Measurements from ENCODE around the gene FAM13A. TPM values are rescaled to one million over a fixed set of nuclear protein-coding genes. Genes with fewer than 3 reads are reported as not detected.
"Not testable (repeated sequence)": the region's sequence is repeated elsewhere in the genome, so short reads cannot be mapped to it uniquely, and the experiment has no call there.

Gene FAM13A
- total RNA-seq, 2 experiments from 2014 or later, result 1.4 to 1.6 TPM

GRCh38 chr4:89031272-89031671 lies 25.7 kb downstream of the FAM13A start:
- CTCF ChIA-PET, result interaction anchor here (0.6 to 1.2 kb wide), 4 partner anchors 10 to 920 kb away, joined by 3 to 5 read pairs (median 3); no protein-coding TSS in a partner anchor
- intact Hi-C loops (cut with micrococcal nuclease), result no loop called here
- peaks cover 11% of the 10 kb centered on the region for H3K9me3 Mint-ChIP-seq

GRCh38 chr4:89029591-89029990 lies 27.4 kb downstream of the FAM13A start:
- H3K9me3 Mint-ChIP-seq, result no peaks in the 10 kb centered on the region
- H3K4me1 Mint-ChIP-seq (ENCODE audit: low read depth), result peaks cover 9% of the 10 kb centered on the region
- no peak for DNase-seq
- peaks cover 3% of the 10 kb centered on the region for H3K27me3 Mint-ChIP-seq (ENCODE audit: low read depth)
- CTCF ChIA-PET, result no interaction called here
- H3K27ac Mint-ChIP-seq, result no peak overlapping the region
- intact Hi-C loops (cut with micrococcal nuclease), result loop anchor here (10.0 kb wide), 1 partner anchor 655 kb away; the partner anchor contains the start of gene HERC6
- no peak overlapping the region for H3K4me3 Mint-ChIP-seq
- H3K36me3 Mint-ChIP-seq (ENCODE audit: low read depth), result no peaks in the 10 kb centered on the region

More at GRCh38 chr4:89031272-89031671, 25.7 kb downstream of the FAM13A start:
- DNase-seq, result no peak
- Mint-ChIP-seq H3K36me3 (ENCODE audit: low read depth) (no peaks in the 10 kb centered on the region), H3K4me1 (ENCODE audit: low read depth) (peaks cover 9% of the 10 kb centered on the region), H3K4me3 (no peak overlapping the region), H3K27me3 (ENCODE audit: low read depth) (peaks cover 3% of the 10 kb centered on the region), H3K27ac (no peak overlapping the region)

GRCh38 chr4:89026542-89026941 lies 30.4 kb downstream of the FAM13A start:
- H3K27ac Mint-ChIP-seq, result no peak overlapping the region
- H3K4me3 Mint-ChIP-seq, result no peak overlapping the region
- peaks cover 3% of the 10 kb centered on the region for H3K27me3 Mint-ChIP-seq (ENCODE audit: low read depth)
- no peaks in the 10 kb centered on the region for H3K36me3 Mint-ChIP-seq (ENCODE audit: low read depth)
- CTCF ChIA-PET, result interaction anchor here (1.9 to 6.3 kb wide), 2 partner anchors 208 to 487 kb away, joined by 6 to 161 read pairs; no protein-coding TSS in a partner anchor
- H3K9me3 Mint-ChIP-seq, result no peaks in the 10 kb centered on the region
- peaks cover 9% of the 10 kb centered on the region for H3K4me1 Mint-ChIP-seq (ENCODE audit: low read depth)
- intact Hi-C loops (cut with micrococcal nuclease), result loop anchor here (10.0 kb wide), 1 partner anchor 652 kb away; the partner anchor contains the start of gene HERC6
- no peak for DNase-seq

- no peak overlapping the region for H3K4me3 Mint-ChIP-seq
- H3K36me3 Mint-ChIP-seq (ENCODE audit: low read depth), result no peaks in the 10 kb centered on the region
- CTCF ChIA-PET, result interaction anchor here (0.6 to 6.3 kb wide), 33 partner anchors 13 to 497 kb away, joined by 3 to 161 read pairs (median 4); partner anchors contain the start of gene FAM13A
- no peak overlapping the region for H3K27ac Mint-ChIP-seq
- peak; percentile 71 for DNase-seq
- no peaks in the 10 kb centered on the region for H3K27me3 Mint-ChIP-seq (ENCODE audit: low read depth)
- intact Hi-C loops (cut with micrococcal nuclease), result loop anchor here (1.0 to 10.0 kb wide), 9 partner anchors 87 to 805 kb away; partner anchors contain the start of genes HERC6 and TIGD2
- H3K9me3 Mint-ChIP-seq, result no peaks in the 10 kb centered on the region
- H3K4me1 Mint-ChIP-seq (ENCODE audit: low read depth), result peaks cover 4% of the 10 kb centered on the region
Measured at GRCh38 chr4:89024051-89024675, 32.8 kb downstream of the FAM13A start.

- CTCF ChIA-PET, result interaction anchor here (0.6 to 6.3 kb wide), 32 partner anchors 12 to 1697 kb away, joined by 3 to 161 read pairs (median 4); partner anchors contain the start of gene FAM13A
- Mint-ChIP-seq H3K27ac (no peak overlapping the region), H3K4me1 (ENCODE audit: low read depth) (peaks cover 4% of the 10 kb centered on the region), H3K27me3 (ENCODE audit: low read depth) (no peaks in the 10 kb centered on the region), H3K9me3 (no peaks in the 10 kb centered on the region), H3K36me3 (ENCODE audit: low read depth) (no peaks in the 10 kb centered on the region), H3K4me3 (no peak overlapping the region)
- intact Hi-C loops (cut with micrococcal nuclease), result loop anchor here (5.0 to 10.0 kb wide), 2 partner anchors 131 to 648 kb away; partner anchors contain the start of gene HERC6
- no peak for DNase-seq
Measured at GRCh38 chr4:89023140-89023539, 33.8 kb downstream of the FAM13A start.

GRCh38 chr4:89022426-89023128 lies 34.4 kb downstream of the FAM13A start:
- H3K27ac Mint-ChIP-seq, result no peak overlapping the region
- intact Hi-C loops (cut with micrococcal nuclease), result loop anchor here (5.0 to 10.0 kb wide), 2 partner anchors 130 to 648 kb away; partner anchors contain the start of gene HERC6

GRCh38 chr4:89021684-89022083 lies 35.3 kb downstream of the FAM13A start:
- no peaks in the 10 kb centered on the region for H3K27me3 Mint-ChIP-seq (ENCODE audit: low read depth)
- DNase-seq, result no peak
- H3K36me3 Mint-ChIP-seq (ENCODE audit: low read depth), result no peaks in the 10 kb centered on the region
- CTCF ChIA-PET, result interaction anchor here (0.6 to 6.3 kb wide), 7 partner anchors 9 to 496 kb away, joined by 4 to 161 read pairs (median 5); no protein-coding TSS in a partner anchor
- no peaks in the 10 kb centered on the region for H3K9me3 Mint-ChIP-seq
- intact Hi-C loops (cut with micrococcal nuclease), result loop anchor here (5.0 to 10.0 kb wide), 2 partner anchors 129 to 647 kb away; partner anchors contain the start of gene HERC6
- H3K27ac Mint-ChIP-seq, result no peak overlapping the region
- no peak overlapping the region for H3K4me3 Mint-ChIP-seq
- peaks cover 4% of the 10 kb centered on the region for H3K4me1 Mint-ChIP-seq (ENCODE audit: low read depth)

More at GRCh38 chr4:89022426-89023128, 34.4 kb downstream of the FAM13A start:
- no peak overlapping the region for H3K4me3 Mint-ChIP-seq
- CTCF ChIA-PET, result interaction anchor here (0.6 to 6.3 kb wide), 24 partner anchors 9 to 1697 kb away, joined by 3 to 161 read pairs (median 4); partner anchors contain the start of gene FAM13A
- no peaks in the 10 kb centered on the region for H3K36me3 Mint-ChIP-seq (ENCODE audit: low read depth)
- H3K4me1 Mint-ChIP-seq (ENCODE audit: low read depth), result peaks cover 4% of the 10 kb centered on the region
- H3K9me3 Mint-ChIP-seq, result no peaks in the 10 kb centered on the region
- no peaks in the 10 kb centered on the region for H3K27me3 Mint-ChIP-seq (ENCODE audit: low read depth)
- no peak for DNase-seq

GRCh38 chr4:89021062-89021461 lies 35.9 kb downstream of the FAM13A start:
- Mint-ChIP-seq H3K27ac (no peak overlapping the region), H3K9me3 (no peaks in the 10 kb centered on the region), H3K4me3 (no peak overlapping the region), H3K27me3 (ENCODE audit: low read depth) (no peaks in the 10 kb centered on the region), H3K36me3 (ENCODE audit: low read depth) (no peaks in the 10 kb centered on the region), H3K4me1 (ENCODE audit: low read depth) (no peaks in the 10 kb centered on the region)
- no peak for DNase-seq
- CTCF ChIA-PET, result interaction anchor here (0.7 to 6.3 kb wide), 6 partner anchors 10 to 495 kb away, joined by 3 to 161 read pairs (median 4); no protein-coding TSS in a partner anchor
- intact Hi-C loops (cut with micrococcal nuclease), result loop anchor here (5.0 to 10.0 kb wide), 2 partner anchors 129 to 646 kb away; partner anchors contain the start of gene HERC6

- H3K36me3 Mint-ChIP-seq (ENCODE audit: low read depth); H3K4me1 Mint-ChIP-seq (ENCODE audit: low read depth); H3K27me3 Mint-ChIP-seq (ENCODE audit: low read depth); intact Hi-C loops (cut with micrococcal nuclease); H3K4me3 Mint-ChIP-seq; H3K9me3 Mint-ChIP-seq; H3K27ac Mint-ChIP-seq; DNase-seq: not testable (repeated sequence)
- CTCF ChIA-PET, result interaction anchor here (1.2 kb wide), 1 partner anchor 196 kb away, joined by 3 read pairs; no protein-coding TSS in a partner anchor
Measured at GRCh38 chr4:89014897-89015296, 42.1 kb downstream of the FAM13A start.

GRCh38 chr4:89009761-89010369 lies 47.1 kb downstream of the FAM13A start:
- H3K9me3 Mint-ChIP-seq, result peaks cover 3% of the 10 kb centered on the region
- CTCF ChIA-PET, result interaction anchor here (1.1 kb wide), 1 partner anchor 14 kb away, joined by 4 read pairs; no protein-coding TSS in a partner anchor
- peaks cover 1% of the 10 kb centered on the region for H3K36me3 Mint-ChIP-seq (ENCODE audit: low read depth)
- H3K27me3 Mint-ChIP-seq (ENCODE audit: low read depth), result no peaks in the 10 kb centered on the region
- H3K27ac Mint-ChIP-seq, result no peak overlapping the region
- no peaks in the 10 kb centered on the region for H3K4me1 Mint-ChIP-seq (ENCODE audit: low read depth)
- no peak for DNase-seq
- intact Hi-C loops (cut with micrococcal nuclease), result no loop called here
- no peak overlapping the region for H3K4me3 Mint-ChIP-seq

- intact Hi-C loops (cut with micrococcal nuclease), result no loop called here
- Mint-ChIP-seq H3K27me3 (ENCODE audit: low read depth) (no peaks in the 10 kb centered on the region), H3K9me3 (no peaks in the 10 kb centered on the region), H3K4me1 (ENCODE audit: low read depth) (no peaks in the 10 kb centered on the region), H3K36me3 (ENCODE audit: low read depth) (no peaks in the 10 kb centered on the region), H3K27ac (no peak overlapping the region), H3K4me3 (no peak overlapping the region)
- CTCF ChIA-PET, result interaction anchor here (1.1 kb wide), 1 partner anchor 13 kb away, joined by 4 read pairs; no protein-coding TSS in a partner anchor
- DNase-seq, result no peak
Measured at GRCh38 chr4:89009115-89009514, 47.9 kb downstream of the FAM13A start.
